HepG2 (cell line): ENCODE data around the gene MYO1E. TPM values are rescaled to one million over a fixed set of nuclear protein-coding genes. Genes with fewer than 3 reads are reported as not detected.
A peak's percentile ranks its signal among the peaks of the same experiment; 100 is the strongest.

Experiments used
- ATF4 ChIP-seq, 2 experiments: fragments of 450-650 bp in 1 of 2; sonication (generic) in 1 of 2; formaldehyde crosslinking; IDR thresholded peaks; 2 replicates each; pipeline versions ENCODE4 v1.5.0 to v1.8.0; 2020 to 2022; ENCODE audit warnings: mild to moderate bottlenecking in 1 of 2, missing genetic modification reagents in 1 of 2
- FOXA3 ChIP-seq: IDR thresholded peaks from 2 replicates; pipeline ENCODE4 v1.6.1; 2016; ENCODE audit warnings: missing genetic modification reagents, missing compliant biosample characterization
- HNF1A ChIP-seq, 2 experiments: sonication (generic) in 1 of 2; formaldehyde crosslinking in 1 of 2; IDR thresholded peaks; 2 replicates each; pipeline versions ENCODE4 v1.4.0 to v1.6.1; 2016 to 2020; ENCODE audit warnings: borderline replicate concordance in 1 of 2, low read depth in 1 of 2, mild to moderate bottlenecking in 1 of 2, missing genetic modification reagents in 1 of 2
- NFKB2 ChIP-seq: sonication (generic); formaldehyde crosslinking; IDR thresholded peaks from 2 replicates; pipeline ENCODE4 v1.4.0; 2020; ENCODE audit warnings: missing genetic modification reagents, borderline replicate concordance
- REST ChIP-seq, 2 experiments: IDR thresholded peaks; 2 replicates each; pipeline ENCODE4 v1.6.1; 2011 to 2012; ENCODE audit warnings: low read length in 2 of 2, borderline replicate concordance in 1 of 2, low read depth in 1 of 2, mild to moderate bottlenecking in 1 of 2, moderate library complexity in 1 of 2
- SOX5 ChIP-seq: IDR thresholded peaks from 2 replicates; pipeline ENCODE4 v1.6.1; 2016; ENCODE audit warnings: borderline replicate concordance
- ZNF407 ChIP-seq: sonication (generic); formaldehyde crosslinking; IDR thresholded peaks from one replicate; pipeline ENCODE4 v1.5.1; 2020; ENCODE audit warnings: mild to moderate bottlenecking, missing genetic modification reagents; ENCODE audit errors: not compliant biosample characterization
- polyA plus RNA-seq, 8 experiments: library from polyadenylated mRNA; depleted of rRNA in 3 of 8; stranded (reverse) in 7 of 8; unstranded in 1 of 8; fragments of >200 nt; fragmentation: Illumina TruSeq in 4 of 8; extraction: Trizol in 4 of 8; gene quantifications; 2 replicates each; pipeline versions ENCODE4 v1.2.1 to v1.2.3, GENCODE V29; 2011 to 2016; ENCODE audit warnings: low read depth in 4 of 8, missing spikeins in 1 of 8, mixed read lengths in 1 of 8; ENCODE audit not compliant: insufficient read depth in 1 of 8
- total RNA-seq, 5 experiments: library from RNA; depleted of rRNA; stranded (reverse); fragments of >200 nt; fragmentation: Illumina TruSeq; extraction: Trizol; gene quantifications; 2 replicates each; pipeline ENCODE4 v1.2.3, GENCODE V29; 2016; ENCODE audit warnings: low read depth in 1 of 5

MYO1E gene
- total and polyA plus RNA-seq, 2 of the 13 experiments (the other 11 are each of a cell fraction or from before 2014, with no cell fraction given): 15.7 to 25.1 TPM

- TF ChIP-seq ZNF407 (CRISPR knock-in tag): no peak
- TF ChIP-seq FOXA3 (CRISPR knock-in tag): no peak
- TF ChIP-seq NFKB2 (CRISPR knock-in tag): no peak
- no peak for TF ChIP-seq ATF4 (CRISPR knock-in tag; IDR thresholded peaks at IDR 0.05)
- TF ChIP-seq HNF1A (IDR thresholded peaks at IDR 0.05; ENCODE audit: low read depth): peak; percentile 90
- peak; percentile 91; the same call in 1 of the 2 replicates for TF ChIP-seq HNF1A (CRISPR knock-in tag; IDR thresholded peaks at IDR 0.05; ENCODE audit: borderline replicate concordance)
- no peak for TF ChIP-seq REST (IDR thresholded peaks at IDR 0.05; ENCODE audit: borderline replicate concordance in 1 of 2, low read depth in 1 of 2, low read length in 2 of 2)
- TF ChIP-seq SOX5 (CRISPR knock-in tag): no peak
These were observed 42.9 kb downstream of the MYO1E start (continued) for GRCh38 chr15:59329570-59330350.
